Neural cell (in vitro differentiated cells): Measurements from ENCODE around the gene ASCC3. TPM values are rescaled to one million over a fixed set of nuclear protein-coding genes. Genes with fewer than 3 reads are reported as not detected.

Experiments used
- H2AFZ ChIP-seq: fragments of 200-600, 300-800 bp; sonication (generic), shearing (Covaris generic); 2 replicates; pipeline ENCODE4 v1.6.0; 2014; ENCODE audit warnings: low read depth, mild to moderate bottlenecking, antibody characterized with exemption, low read length, moderate library complexity
- H3F3A ChIP-seq: fragments of 200-600 bp; shearing (Covaris generic); 2 replicates; pipeline ENCODE4 v1.6.1; 2016; ENCODE audit warnings: mild to moderate bottlenecking, moderate library complexity, mixed read lengths, antibody characterized with exemption, low read length; ENCODE audit not compliant: insufficient read depth, poor library complexity, severe bottlenecking
- H3K27ac ChIP-seq: fragments of 200-600, 300-800 bp; sonication (generic), shearing (Covaris generic); 2 replicates; pipeline ENCODE4 v1.5.1; 2014; ENCODE audit warnings: mild to moderate bottlenecking, low read length, moderate library complexity
- H3K27me3 ChIP-seq: fragments of 300-800, 200-600 bp; sonication (generic), shearing (Covaris generic); 2 replicates; pipeline ENCODE4 v1.6.0; 2014; ENCODE audit warnings: mild to moderate bottlenecking, low read depth, low read length, moderate library complexity; ENCODE audit not compliant: insufficient read depth
- H3K36me3 ChIP-seq: fragments of 300-800, 200-600 bp; sonication (generic), shearing (Covaris generic); 2 replicates; pipeline ENCODE4 v1.5.1; 2014; ENCODE audit warnings: mild to moderate bottlenecking, antibody characterized with exemption, low read length, moderate library complexity; ENCODE audit not compliant: insufficient read depth
- H3K4me2 ChIP-seq: fragments of 300-800, 200-600 bp; sonication (generic), shearing (Covaris generic); 2 replicates; pipeline ENCODE4 v1.6.0; 2014; ENCODE audit warnings: mild to moderate bottlenecking, low read length
- H3K4me3 ChIP-seq: fragments of 300-800, 200-600 bp; sonication (generic), shearing (Covaris generic); 2 replicates; pipeline ENCODE4 v1.5.1; 2014; ENCODE audit warnings: mild to moderate bottlenecking, low read length, moderate library complexity
- H3K79me2 ChIP-seq: fragments of 200-600 bp; shearing (Covaris generic); replicated peaks from 2 replicates; pipeline ENCODE4 v1.6.0; 2014; ENCODE audit warnings: mild to moderate bottlenecking, low read length, moderate library complexity; ENCODE audit not compliant: insufficient read depth
- H3K9ac ChIP-seq: fragments of 300-800, 200-600 bp; sonication (generic), shearing (Covaris generic); 2 replicates; pipeline ENCODE4 v1.6.1; 2016; ENCODE audit warnings: mild to moderate bottlenecking, low read length, mixed read lengths
- H3K9me2 ChIP-seq: fragments of 200-600 bp; shearing (Covaris generic); 2 replicates; pipeline ENCODE4 v1.6.1; 2016; ENCODE audit warnings: mild to moderate bottlenecking, low read length, mixed read lengths; ENCODE audit not compliant: insufficient read depth
- H3K9me3 ChIP-seq: fragments of 200-600, 300-800 bp; sonication (generic), shearing (Covaris generic); 2 replicates; pipeline ENCODE4 v1.6.1; 2016; ENCODE audit warnings: mild to moderate bottlenecking, mixed run types, low read length, moderate library complexity, mixed read lengths
- H4K20me1 ChIP-seq: fragments of 200-600 bp; shearing (Covaris generic); 2 replicates; pipeline ENCODE4 v1.6.1; 2016; ENCODE audit warnings: mild to moderate bottlenecking, mixed run types; ENCODE audit not compliant: insufficient read depth
- EP300 ChIP-seq: fragments of 450-650 bp; conservative IDR thresholded peaks from 2 replicates; pipeline ENCODE4 v1.6.1; 2014; ENCODE audit warnings: antibody characterized with exemption, mild to moderate bottlenecking, moderate library complexity; ENCODE audit not compliant: poor library complexity, severe bottlenecking
- EZH2 ChIP-seq: fragments of 200-600, 300-800 bp; shearing (Covaris generic), sonication (generic); IDR thresholded peaks from 2 replicates; pipeline ENCODE4 v1.6.1; 2014; ENCODE audit warnings: antibody characterized with exemption, low read length, borderline replicate concordance, mild to moderate bottlenecking; ENCODE audit not compliant: insufficient read depth, poor library complexity, severe bottlenecking
- MXI1 ChIP-seq: fragments of 450-650 bp; conservative IDR thresholded peaks from 2 replicates; pipeline ENCODE4 v1.6.1; 2014; ENCODE audit warnings: antibody characterized with exemption, mild to moderate bottlenecking; ENCODE audit not compliant: poor library complexity, severe bottlenecking
- POLR2AphosphoS5 ChIP-seq: IDR thresholded peaks from 2 replicates; pipeline ENCODE4 v1.6.1; 2012
- RAD21 ChIP-seq: fragments of 450-650 bp; conservative IDR thresholded peaks from 2 replicates; pipeline ENCODE4 v1.6.1; 2014; ENCODE audit warnings: antibody characterized with exemption, mild to moderate bottlenecking, moderate library complexity
- SMC3 ChIP-seq: fragments of 450-650 bp; conservative IDR thresholded peaks from 2 replicates; pipeline ENCODE4 v1.6.1; 2014; ENCODE audit warnings: antibody characterized with exemption, mild to moderate bottlenecking, moderate library complexity; ENCODE audit not compliant: poor library complexity
- TAF1 ChIP-seq: IDR thresholded peaks from 2 replicates; pipeline ENCODE4 v1.6.1; 2012; ENCODE audit warnings: low read depth
- polyA plus RNA-seq: library from polyadenylated mRNA; depleted of rRNA; stranded (reverse); fragments of >200 nt; gene quantifications from 2 replicates; pipeline ENCODE4 v1.2.3, GENCODE V29; 2014
- TF ChIP-seq, protein P1 (sequence below): fragments of 450-650 bp; IDR thresholded peaks from 2 replicates; pipeline ENCODE4 v1.5.1; 2014; ENCODE audit warnings: antibody characterized with exemption, mild to moderate bottlenecking, moderate library complexity; ENCODE audit not compliant: poor library complexity, severe bottlenecking
- TF ChIP-seq, protein P2 (sequence below): IDR thresholded peaks from 2 replicates; pipeline ENCODE4 v1.6.1; 2012; ENCODE audit warnings: borderline replicate concordance

Gene ASCC3
- polyA plus RNA-seq, 1 donor from 2014 or later, result 14.9 TPM

DNA sequence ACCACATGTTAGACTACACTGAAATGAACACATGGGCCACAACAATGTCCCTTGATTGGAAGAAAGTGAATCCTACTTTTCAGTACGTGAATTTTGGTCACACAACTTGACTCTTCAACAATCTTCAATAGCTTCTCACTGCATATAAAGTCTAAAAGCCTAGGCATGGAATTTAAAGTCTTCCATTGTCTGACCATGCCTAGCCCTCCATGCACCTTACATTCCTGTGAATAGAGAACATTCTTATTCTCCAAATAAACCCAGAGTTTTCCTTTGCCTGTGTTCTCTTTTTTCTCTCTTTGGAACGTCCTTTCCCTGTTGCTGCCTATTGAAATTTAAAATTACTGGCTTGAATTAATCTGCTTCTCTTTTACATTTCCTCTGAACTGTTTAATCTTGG lies 207.5 kb downstream of the ASCC3 start:
- Histone ChIP-seq H3K27me3 (no peaks in the 10 kb centered on the region), H3K79me2 (no peaks in the 10 kb centered on the region), H3K27ac (no peak overlapping the region), H3K9ac (no peak overlapping the region), H3K9me2 (no peaks in the 10 kb centered on the region), H4K20me1 (no peaks in the 10 kb centered on the region), H3K4me2 (no peak overlapping the region), H3F3A (no peaks in the 10 kb centered on the region), H3K36me3 (no peaks in the 10 kb centered on the region), H3K9me3 (no peaks in the 10 kb centered on the region), H2AFZ (no peak overlapping the region), H3K4me3 (no peak overlapping the region)
- TF ChIP-seq POLR2AphosphoS5 (no peak), MXI1 (no peak), EZH2 (no peak), SMC3 (no peak), RAD21 (no peak), EP300 (no peak), TAF1 (no peak)
- TF ChIP-seq, protein P1, sequence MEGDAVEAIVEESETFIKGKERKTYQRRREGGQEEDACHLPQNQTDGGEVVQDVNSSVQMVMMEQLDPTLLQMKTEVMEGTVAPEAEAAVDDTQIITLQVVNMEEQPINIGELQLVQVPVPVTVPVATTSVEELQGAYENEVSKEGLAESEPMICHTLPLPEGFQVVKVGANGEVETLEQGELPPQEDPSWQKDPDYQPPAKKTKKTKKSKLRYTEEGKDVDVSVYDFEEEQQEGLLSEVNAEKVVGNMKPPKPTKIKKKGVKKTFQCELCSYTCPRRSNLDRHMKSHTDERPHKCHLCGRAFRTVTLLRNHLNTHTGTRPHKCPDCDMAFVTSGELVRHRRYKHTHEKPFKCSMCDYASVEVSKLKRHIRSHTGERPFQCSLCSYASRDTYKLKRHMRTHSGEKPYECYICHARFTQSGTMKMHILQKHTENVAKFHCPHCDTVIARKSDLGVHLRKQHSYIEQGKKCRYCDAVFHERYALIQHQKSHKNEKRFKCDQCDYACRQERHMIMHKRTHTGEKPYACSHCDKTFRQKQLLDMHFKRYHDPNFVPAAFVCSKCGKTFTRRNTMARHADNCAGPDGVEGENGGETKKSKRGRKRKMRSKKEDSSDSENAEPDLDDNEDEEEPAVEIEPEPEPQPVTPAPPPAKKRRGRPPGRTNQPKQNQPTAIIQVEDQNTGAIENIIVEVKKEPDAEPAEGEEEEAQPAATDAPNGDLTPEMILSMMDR, result no peak
- TF ChIP-seq, protein P2, sequence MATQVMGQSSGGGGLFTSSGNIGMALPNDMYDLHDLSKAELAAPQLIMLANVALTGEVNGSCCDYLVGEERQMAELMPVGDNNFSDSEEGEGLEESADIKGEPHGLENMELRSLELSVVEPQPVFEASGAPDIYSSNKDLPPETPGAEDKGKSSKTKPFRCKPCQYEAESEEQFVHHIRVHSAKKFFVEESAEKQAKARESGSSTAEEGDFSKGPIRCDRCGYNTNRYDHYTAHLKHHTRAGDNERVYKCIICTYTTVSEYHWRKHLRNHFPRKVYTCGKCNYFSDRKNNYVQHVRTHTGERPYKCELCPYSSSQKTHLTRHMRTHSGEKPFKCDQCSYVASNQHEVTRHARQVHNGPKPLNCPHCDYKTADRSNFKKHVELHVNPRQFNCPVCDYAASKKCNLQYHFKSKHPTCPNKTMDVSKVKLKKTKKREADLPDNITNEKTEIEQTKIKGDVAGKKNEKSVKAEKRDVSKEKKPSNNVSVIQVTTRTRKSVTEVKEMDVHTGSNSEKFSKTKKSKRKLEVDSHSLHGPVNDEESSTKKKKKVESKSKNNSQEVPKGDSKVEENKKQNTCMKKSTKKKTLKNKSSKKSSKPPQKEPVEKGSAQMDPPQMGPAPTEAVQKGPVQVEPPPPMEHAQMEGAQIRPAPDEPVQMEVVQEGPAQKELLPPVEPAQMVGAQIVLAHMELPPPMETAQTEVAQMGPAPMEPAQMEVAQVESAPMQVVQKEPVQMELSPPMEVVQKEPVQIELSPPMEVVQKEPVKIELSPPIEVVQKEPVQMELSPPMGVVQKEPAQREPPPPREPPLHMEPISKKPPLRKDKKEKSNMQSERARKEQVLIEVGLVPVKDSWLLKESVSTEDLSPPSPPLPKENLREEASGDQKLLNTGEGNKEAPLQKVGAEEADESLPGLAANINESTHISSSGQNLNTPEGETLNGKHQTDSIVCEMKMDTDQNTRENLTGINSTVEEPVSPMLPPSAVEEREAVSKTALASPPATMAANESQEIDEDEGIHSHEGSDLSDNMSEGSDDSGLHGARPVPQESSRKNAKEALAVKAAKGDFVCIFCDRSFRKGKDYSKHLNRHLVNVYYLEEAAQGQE, result no peak

DNA sequence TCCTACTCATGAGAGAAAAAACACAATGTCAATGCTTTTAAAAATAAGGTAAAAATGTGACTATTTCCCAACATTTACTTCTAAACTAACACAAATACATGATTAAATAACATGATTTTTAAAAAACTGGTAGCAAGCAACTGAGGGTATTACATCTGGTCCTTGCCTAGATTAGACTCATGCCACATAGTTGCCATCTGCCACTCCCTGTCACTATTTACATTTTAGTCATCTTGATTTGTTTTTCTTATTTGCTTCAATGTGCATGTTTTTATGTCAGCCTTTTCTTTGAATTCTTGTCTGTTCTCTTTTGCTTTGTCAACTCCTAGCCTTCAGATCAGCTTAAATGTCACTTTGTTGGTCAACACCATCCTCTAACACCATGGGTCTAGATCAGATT lies 209.4 kb downstream of the ASCC3 start:
- H4K20me1 ChIP-seq, result no peaks in the 10 kb centered on the region
- no peaks in the 10 kb centered on the region for H3F3A ChIP-seq
- H3K79me2 ChIP-seq, result no peaks in the 10 kb centered on the region
- no peak overlapping the region for H2AFZ ChIP-seq
- TF ChIP-seq, protein P1, result no peak
- no peak for TF ChIP-seq SMC3
- TF ChIP-seq, protein P2, result no peak
- no peak for TF ChIP-seq TAF1
- no peak for TF ChIP-seq RAD21
- no peak for TF ChIP-seq EP300
- no peak for TF ChIP-seq EZH2
- no peak overlapping the region for H3K27ac ChIP-seq
- no peaks in the 10 kb centered on the region for H3K9me2 ChIP-seq
- no peak overlapping the region for H3K4me2 ChIP-seq
- H3K9me3 ChIP-seq, result no peaks in the 10 kb centered on the region
- no peaks in the 10 kb centered on the region for H3K27me3 ChIP-seq
- no peak overlapping the region for H3K9ac ChIP-seq
- H3K36me3 ChIP-seq, result no peaks in the 10 kb centered on the region
- no peak overlapping the region for H3K4me3 ChIP-seq
